Femur (tissue), 1 donor: Measurements from ENCODE around the gene DHDDS.
"Not testable (repeated sequence)": the region's sequence is repeated elsewhere in the genome, so short reads cannot be mapped to it uniquely, and the experiment has no call there.

Experiments
- DNase-seq: peaks from one replicate; pipeline ENCODE4 v3.0.0-alpha.2; 2017

DHDDS gene

GRCh38 chr1:26477446-26478152, 45.5 kb downstream of the DHDDS start:
- no peak for DNase-seq

DNA sequence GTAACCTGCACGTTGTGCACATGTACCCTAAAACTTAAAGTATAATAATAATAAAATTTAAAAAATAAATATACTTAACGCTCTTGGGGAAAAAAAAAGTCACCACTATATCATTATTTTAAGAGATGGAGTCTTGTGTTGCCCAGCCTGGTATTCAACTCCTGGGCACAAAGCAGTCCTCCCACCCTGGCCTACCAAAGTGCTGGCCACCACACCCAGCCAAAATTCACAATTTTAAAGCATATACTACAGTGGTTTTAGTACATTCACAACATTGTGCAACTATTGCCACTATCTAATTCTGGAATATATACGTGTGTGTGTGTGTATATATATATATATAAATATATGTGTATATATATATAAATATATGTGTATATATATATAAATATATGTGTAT, 46.0 kb downstream of the DHDDS start:
- DNase-seq = no peak

GRCh38 chr1:26478988-26479387, 46.9 kb downstream of the DHDDS start:
- DNase-seq = no peak

- no peak for DNase-seq
These were observed 50.8 kb downstream of the DHDDS start for GRCh38 chr1:26482921-26483320.

DNA sequence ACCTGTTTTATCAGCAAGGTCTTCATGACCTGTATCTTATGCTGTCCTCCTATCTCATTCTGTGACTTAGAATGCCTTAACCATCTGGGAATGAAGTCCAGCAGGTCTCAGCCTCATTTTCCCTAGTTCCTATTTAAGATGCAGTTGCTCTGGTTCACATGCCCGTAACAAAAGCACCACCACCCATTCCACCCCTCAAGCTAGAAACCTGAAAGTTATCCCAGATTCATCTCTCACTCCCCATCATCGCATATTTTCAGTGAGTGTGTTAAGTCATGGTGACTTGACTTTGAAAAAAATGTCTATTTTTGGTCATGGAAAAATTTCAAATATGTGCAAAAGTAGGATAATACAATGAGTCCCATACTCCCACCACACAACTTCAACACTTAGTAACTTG, 51.9 kb downstream of the DHDDS start:
- no peak for DNase-seq

GRCh38 chr1:26490155-26490554, 58.0 kb downstream of the DHDDS start:
- DNase-seq = no peak

DNA sequence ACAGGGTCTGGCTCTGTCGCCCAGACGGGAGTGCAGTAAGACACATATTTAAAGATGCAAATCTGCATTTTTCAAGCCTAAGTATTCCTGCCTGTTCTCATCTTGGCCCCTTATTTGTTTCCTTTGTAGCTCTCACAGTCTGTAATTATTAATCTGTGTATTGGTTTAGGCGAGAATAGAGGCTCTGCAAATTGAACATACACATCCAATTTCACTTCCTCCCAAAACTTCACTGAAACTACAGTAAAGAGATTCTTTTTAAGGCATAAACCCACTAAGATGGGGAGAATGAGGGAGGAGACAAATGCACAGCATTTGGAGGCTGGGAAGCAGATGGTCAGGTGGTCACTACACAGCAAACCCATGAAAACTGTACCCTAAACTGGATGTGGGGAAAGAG, 61.1 kb downstream of the DHDDS start:
- no peak for DNase-seq

GRCh38 chr1:26493938-26494337, 61.8 kb downstream of the DHDDS start:
- DNase-seq = no peak

GRCh38 chr1:26496861-26497260, 64.7 kb downstream of the DHDDS start:
- peak; percentile 47 for DNase-seq

DNA sequence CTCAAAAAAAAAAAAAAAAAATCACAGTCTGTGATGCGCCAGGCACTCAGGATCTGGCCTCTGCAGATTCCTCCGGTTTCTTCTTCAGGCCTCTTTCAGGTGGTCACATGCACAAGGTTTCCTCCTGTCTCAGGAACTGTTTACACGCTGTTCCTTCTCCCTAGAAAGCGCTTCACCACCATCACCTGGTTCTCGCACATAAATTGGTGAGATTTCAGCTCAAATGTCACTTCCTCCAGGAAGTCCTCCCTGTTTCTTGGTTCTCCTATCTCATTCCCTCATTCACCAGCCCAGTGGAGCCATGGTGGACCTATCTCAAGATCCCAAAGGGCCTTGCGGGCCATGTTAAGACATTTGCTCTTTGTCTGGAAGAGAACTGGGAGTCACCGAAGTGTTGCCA, 66.8 kb downstream of the DHDDS start:
- DNase-seq = no peak

- peak; percentile 93 for DNase-seq
These were observed 68.5 kb downstream of the DHDDS start for GRCh38 chr1:26500488-26501175.

DNA sequence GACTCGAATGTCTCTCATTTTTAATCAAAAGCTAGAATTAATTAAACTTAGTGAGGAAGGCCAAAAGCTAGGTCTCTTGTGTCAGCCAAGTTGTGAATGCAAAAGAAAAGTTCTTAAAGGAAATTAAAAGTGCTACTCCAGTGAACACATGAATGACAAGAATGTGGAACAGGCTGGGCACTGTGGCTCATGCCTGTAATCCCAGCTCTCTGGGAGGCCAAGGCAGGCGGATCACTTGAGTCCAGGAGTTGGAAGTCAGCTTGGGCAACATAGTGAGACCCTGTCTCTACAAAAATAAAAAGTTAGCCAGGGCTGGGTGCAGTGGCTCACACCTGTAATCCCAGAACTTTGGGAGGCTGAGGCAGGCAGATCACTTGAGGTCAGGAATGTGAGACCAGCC, 78.6 kb downstream of the DHDDS start:
- DNase-seq = not testable (repeated sequence)

DNA sequence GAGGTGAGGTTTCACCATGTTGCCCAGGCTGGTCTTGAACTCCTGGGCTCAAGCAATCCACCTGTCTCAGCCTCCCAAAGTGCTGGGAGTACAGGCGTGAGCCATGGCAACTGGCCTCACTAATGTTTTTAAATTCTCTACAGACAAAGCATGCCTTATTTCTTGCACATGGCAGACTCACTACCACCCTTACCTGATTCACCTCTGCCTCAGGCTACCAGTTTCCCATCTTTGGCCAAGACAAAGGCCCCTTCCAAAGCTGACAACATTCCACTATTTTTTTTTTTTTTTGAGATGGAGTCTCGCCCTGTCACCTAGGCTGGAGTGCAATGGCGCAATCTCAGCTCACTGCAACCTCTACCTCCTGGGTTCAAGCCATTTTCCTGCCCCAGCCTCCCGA, 83.7 kb downstream of the DHDDS start:
- DNase-seq = not testable (repeated sequence)

DNA sequence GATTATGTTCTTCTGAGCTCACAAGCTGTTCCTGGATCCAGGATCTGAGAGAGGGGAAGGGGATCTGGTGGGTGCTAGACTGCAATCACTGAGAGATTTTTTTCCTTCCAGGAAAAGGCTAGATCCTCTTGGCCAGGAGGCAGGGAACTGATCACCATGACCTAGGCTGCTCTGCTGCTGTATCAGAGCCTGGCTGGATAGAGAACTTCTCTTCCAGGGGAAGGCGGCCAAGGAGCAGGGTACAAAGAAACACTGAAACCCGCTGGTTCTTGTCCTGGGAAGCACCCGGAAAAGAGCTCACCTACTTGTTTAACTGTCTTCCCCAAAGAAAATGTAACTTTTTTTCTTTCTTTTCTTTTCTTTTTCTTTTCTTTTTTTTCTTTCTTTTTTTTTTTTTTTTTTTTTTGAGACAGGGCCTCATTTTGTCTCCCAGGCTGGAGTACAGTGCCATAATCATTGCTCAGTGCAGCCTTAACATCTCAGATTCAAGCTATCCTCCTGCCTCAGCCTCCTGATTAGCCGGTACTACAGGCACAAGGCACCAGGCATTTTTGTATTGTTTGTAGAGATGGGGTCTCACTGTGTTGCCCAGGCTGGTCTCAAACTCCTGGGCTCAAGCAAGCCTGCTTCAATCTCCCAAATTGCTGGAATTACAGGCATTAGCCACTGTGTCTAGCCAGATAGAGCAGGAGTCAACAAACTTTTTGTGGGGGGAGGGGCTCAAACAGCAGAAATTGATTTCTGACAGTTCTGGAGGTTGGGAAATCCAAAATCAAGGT, 85.1 kb downstream of the DHDDS start:
- DNase-seq = no peak

- DNase-seq = no peak
These were observed 85.6 kb downstream of the DHDDS start for GRCh38 chr1:26517766-26518049.

DNA sequence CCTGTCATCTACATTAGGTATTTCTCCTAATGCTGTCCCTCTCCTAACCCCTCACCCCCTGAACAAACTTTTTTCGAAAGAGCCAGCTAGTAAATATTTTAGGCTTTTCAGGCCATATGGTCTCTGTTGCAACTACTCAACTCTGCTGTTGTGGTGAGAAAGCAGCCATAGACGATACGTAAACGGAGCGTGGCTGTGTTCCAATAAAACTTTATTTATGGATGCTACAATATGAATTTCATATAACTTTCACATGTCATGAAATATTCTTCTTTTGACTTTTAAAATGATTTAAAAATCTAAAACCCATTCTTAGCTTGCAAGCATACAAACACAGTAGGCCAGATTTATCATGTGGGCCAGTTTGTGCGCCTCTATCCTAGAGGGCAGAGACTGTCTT, 86.2 kb downstream of the DHDDS start:
- DNase-seq = no peak

DNA sequence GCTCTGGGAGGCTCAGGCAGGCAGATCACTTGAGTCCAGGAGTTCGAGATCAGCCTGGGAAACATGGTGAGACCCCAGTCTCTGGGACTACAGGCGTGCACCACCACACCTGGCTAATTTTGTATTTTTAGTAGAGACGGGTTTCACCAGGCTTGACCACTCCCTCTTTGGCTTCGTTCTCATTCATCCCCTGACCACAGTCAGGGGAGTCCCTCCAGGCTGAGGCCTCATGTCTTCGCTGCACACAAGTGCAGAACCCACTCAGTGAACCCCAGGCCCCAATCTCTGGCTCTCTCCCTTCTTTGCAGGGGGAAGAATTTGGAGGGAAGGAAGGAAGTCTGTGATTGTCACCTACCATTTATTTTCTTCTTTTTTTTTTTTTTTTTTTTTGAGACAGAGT, 88.2 kb downstream of the DHDDS start:
- no peak for DNase-seq
